Astrocyte (in vitro differentiated cells and primary cell): ENCODE measurements around the gene CDSN. TPM values are rescaled to one million over a fixed set of nuclear protein-coding genes. Genes with fewer than 3 reads are reported as not detected.

Experiments
- DNase-seq: peaks from one replicate; pipeline ENCODE4 v3.0.0-alpha.2; 2010; ENCODE audit warnings: low read depth
- FAIRE-seq: peaks from 2 replicates; lab custom pipeline; 2011; peaks lifted over from hg19 to GRCh38; lab: Jason Lieb, UNC
- H2AFZ ChIP-seq: 2 replicates; pipeline ENCODE4 v1.6.0; 2012; ENCODE audit warnings: low read depth, low read length, inconsistent platforms
- H3K27ac ChIP-seq: 2 replicates; pipeline ENCODE4 v1.5.1; 2011; ENCODE audit warnings: low read depth, low read length, inconsistent platforms
- H3K27me3 ChIP-seq: 2 replicates; pipeline ENCODE4 v1.6.0; 2011; ENCODE audit warnings: low read length, inconsistent platforms; ENCODE audit not compliant: insufficient read depth
- H3K36me3 ChIP-seq: 2 replicates; pipeline ENCODE4 v1.5.1; 2011; ENCODE audit warnings: low read length, inconsistent platforms; ENCODE audit not compliant: insufficient read depth
- H3K4me1 ChIP-seq: 2 replicates; pipeline ENCODE4 v1.5.1; 2011; ENCODE audit warnings: low read length, inconsistent platforms; ENCODE audit not compliant: insufficient read depth
- H3K4me2 ChIP-seq: 2 replicates; pipeline ENCODE4 v1.6.0; 2012; ENCODE audit warnings: low read length, inconsistent platforms
- H3K4me3 ChIP-seq: 2 replicates; pipeline ENCODE4 v1.5.1; 2011; ENCODE audit warnings: low read depth, mild to moderate bottlenecking, low read length, inconsistent platforms; ENCODE audit not compliant: insufficient read depth
- H3K79me2 ChIP-seq: 2 replicates; pipeline ENCODE4 v1.6.0; 2012; ENCODE audit warnings: mild to moderate bottlenecking, low read length, inconsistent platforms; ENCODE audit not compliant: insufficient read depth
- H3K9ac ChIP-seq: 2 replicates; pipeline ENCODE4 v1.6.0; 2012; ENCODE audit warnings: mild to moderate bottlenecking, low read length, inconsistent platforms
- H3K9me3 ChIP-seq: 2 replicates; pipeline ENCODE4 v1.5.1; 2012; ENCODE audit warnings: low read depth, mild to moderate bottlenecking, low read length, inconsistent platforms; ENCODE audit not compliant: insufficient read depth
- H4K20me1 ChIP-seq: 2 replicates; pipeline ENCODE4 v1.6.0; 2012; ENCODE audit warnings: low read length, inconsistent platforms; ENCODE audit not compliant: insufficient read depth
- H3K27ac Mint-ChIP-seq: one replicate; pipeline ENCODE4 v1.8.0; 2021; ENCODE audit warnings: mild to moderate bottlenecking, mixed read lengths; ENCODE audit not compliant: unreplicated experiment
- H3K27me3 Mint-ChIP-seq: one replicate; pipeline ENCODE4 v1.8.0; 2021; ENCODE audit warnings: low read depth, mixed read lengths; ENCODE audit not compliant: unreplicated experiment
- H3K36me3 Mint-ChIP-seq: one replicate; pipeline ENCODE4 v1.8.0; 2021; ENCODE audit warnings: low read depth, mixed read lengths; ENCODE audit not compliant: unreplicated experiment
- H3K4me1 Mint-ChIP-seq: one replicate; pipeline ENCODE4 v1.8.0; 2021; ENCODE audit warnings: low read depth, mixed read lengths; ENCODE audit not compliant: unreplicated experiment
- H3K4me3 Mint-ChIP-seq: one replicate; pipeline ENCODE4 v1.8.0; 2021; ENCODE audit warnings: mild to moderate bottlenecking, moderate library complexity, mixed read lengths; ENCODE audit not compliant: unreplicated experiment
- H3K9me3 Mint-ChIP-seq: one replicate; pipeline ENCODE4 v1.8.0; 2021; ENCODE audit warnings: mild to moderate bottlenecking, mixed read lengths; ENCODE audit not compliant: unreplicated experiment
- EZH2 ChIP-seq: IDR thresholded peaks from 2 replicates; pipeline ENCODE4 v1.6.1; 2012; ENCODE audit warnings: mild to moderate bottlenecking, low read length, inconsistent platforms; ENCODE audit not compliant: insufficient read depth
- total RNA-seq: library from RNA; stranded (reverse); gene quantifications from 2 replicates; pipeline ENCODE4 v1.2.1, GENCODE V29; 2021
- TF ChIP-seq, protein P1 (sequence below): IDR thresholded peaks from 2 replicates; pipeline ENCODE4 v1.5.1; 2011; ENCODE audit warnings: low read depth, mild to moderate bottlenecking, inconsistent platforms, low read length, moderate library complexity; ENCODE audit not compliant: insufficient read depth

The CDSN gene
- total RNA-seq, 1 donor from 2014 or later, result 0.27 TPM

DNA sequence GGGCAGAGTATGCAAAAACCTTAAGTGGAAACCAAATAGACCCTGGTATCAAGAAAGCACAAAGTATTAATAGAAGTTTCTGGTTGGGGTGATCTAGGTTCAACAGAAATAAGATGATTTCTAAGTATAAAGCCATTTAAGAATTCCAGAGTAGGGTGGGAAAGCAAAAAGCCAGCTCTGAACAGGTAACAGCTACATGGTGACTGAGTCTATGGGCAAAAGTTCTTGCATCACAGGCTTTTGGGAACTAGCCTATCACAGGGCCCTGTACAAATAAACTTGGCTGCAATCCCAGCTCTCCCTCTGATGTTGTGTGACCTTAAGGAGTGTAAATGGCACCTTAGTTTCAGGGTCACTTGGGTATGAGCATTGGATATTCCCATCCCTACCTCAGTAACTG lies 43.7 kb upstream of the CDSN start:
- Histone ChIP-seq H2AFZ (no peak overlapping the region), H3K27ac (no peak overlapping the region), H3K4me3 (no peak overlapping the region), H3K4me2 (no peak overlapping the region), H3K4me1 (peaks cover 8% of the 10 kb centered on the region), H3K79me2 (peaks cover 12% of the 10 kb centered on the region), H4K20me1 (no peaks in the 10 kb centered on the region), H3K27me3 (no peaks in the 10 kb centered on the region), H3K9me3 (no peaks in the 10 kb centered on the region), H3K36me3 (no peaks in the 10 kb centered on the region), H3K9ac (no peak overlapping the region)
- Mint-ChIP-seq H3K4me3 (no peak overlapping the region), H3K9me3 (no peaks in the 10 kb centered on the region), H3K27ac (no peak overlapping the region), H3K36me3 (peaks cover 3% of the 10 kb centered on the region), H3K27me3 (peaks cover 17% of the 10 kb centered on the region), H3K4me1 (peaks cover 2% of the 10 kb centered on the region)
- no peak for DNase-seq
- TF ChIP-seq, protein P1, sequence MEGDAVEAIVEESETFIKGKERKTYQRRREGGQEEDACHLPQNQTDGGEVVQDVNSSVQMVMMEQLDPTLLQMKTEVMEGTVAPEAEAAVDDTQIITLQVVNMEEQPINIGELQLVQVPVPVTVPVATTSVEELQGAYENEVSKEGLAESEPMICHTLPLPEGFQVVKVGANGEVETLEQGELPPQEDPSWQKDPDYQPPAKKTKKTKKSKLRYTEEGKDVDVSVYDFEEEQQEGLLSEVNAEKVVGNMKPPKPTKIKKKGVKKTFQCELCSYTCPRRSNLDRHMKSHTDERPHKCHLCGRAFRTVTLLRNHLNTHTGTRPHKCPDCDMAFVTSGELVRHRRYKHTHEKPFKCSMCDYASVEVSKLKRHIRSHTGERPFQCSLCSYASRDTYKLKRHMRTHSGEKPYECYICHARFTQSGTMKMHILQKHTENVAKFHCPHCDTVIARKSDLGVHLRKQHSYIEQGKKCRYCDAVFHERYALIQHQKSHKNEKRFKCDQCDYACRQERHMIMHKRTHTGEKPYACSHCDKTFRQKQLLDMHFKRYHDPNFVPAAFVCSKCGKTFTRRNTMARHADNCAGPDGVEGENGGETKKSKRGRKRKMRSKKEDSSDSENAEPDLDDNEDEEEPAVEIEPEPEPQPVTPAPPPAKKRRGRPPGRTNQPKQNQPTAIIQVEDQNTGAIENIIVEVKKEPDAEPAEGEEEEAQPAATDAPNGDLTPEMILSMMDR, result no peak
- no peak for TF ChIP-seq EZH2
- no peak for FAIRE-seq

DNA sequence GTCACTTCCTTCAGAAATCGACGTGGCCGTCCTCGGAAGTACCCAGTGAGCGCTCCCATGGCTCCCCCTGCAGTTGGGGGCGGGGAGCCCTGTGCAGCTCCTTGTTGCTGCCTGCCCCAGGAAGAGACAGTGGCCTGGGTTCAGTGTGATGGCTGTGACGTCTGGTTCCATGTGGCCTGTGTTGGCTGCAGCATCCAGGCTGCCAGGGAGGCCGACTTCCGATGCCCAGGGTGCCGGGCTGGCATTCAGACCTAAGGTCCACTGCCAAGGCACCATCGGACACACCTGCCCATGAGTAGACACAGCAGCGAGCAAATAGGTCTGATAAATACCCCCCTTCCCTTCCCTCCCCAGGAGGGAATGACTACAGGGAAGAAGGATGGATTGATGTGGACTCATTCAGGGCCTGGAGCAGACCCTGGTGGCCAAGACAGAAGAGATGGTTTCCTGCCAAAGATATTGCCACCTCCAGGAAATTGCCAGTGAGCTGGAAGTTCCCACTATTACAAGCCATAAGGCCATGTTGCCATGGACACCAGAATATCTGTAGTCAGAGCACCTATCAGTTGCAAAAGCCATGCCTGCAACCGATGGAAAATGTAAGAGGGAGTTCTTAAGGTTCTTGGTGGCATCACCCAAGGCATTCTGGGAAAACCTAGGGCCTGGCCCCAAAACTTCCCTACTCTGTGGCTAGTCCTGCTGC lies 42.4 kb upstream of the CDSN start:
- Mint-ChIP-seq H3K27me3 (peaks cover 11% of the 10 kb centered on the region), H3K36me3 (peaks cover 3% of the 10 kb centered on the region), H3K4me3 (no peak overlapping the region), H3K4me1 (peaks cover 2% of the 10 kb centered on the region), H3K27ac (no peak overlapping the region), H3K9me3 (no peaks in the 10 kb centered on the region)
- Histone ChIP-seq H3K27ac (no peak overlapping the region), H3K79me2 (peaks cover 12% of the 10 kb centered on the region), H4K20me1 (no peaks in the 10 kb centered on the region), H3K4me1 (peaks cover 8% of the 10 kb centered on the region), H3K4me2 (no peak overlapping the region), H3K36me3 (no peaks in the 10 kb centered on the region), H3K9me3 (no peaks in the 10 kb centered on the region), H2AFZ (no peak overlapping the region), H3K27me3 (no peaks in the 10 kb centered on the region), H3K9ac (no peak overlapping the region), H3K4me3 (no peak overlapping the region)
- TF ChIP-seq, protein P1, result no peak
- no peak for TF ChIP-seq EZH2
- DNase-seq (no peak), FAIRE-seq (no peak)
